Colonic mucosa (tissue), 4 donors: Measurements from ENCODE around the gene TNKS1BP1. TPM values are rescaled to one million over a fixed set of nuclear protein-coding genes. Genes with fewer than 3 reads are reported as not detected.

Source experiments
- DNase-seq: peaks from one replicate; pipeline ENCODE4 v3.0.0-alpha.2; 2020
- H3K27ac ChIP-seq: fragments of 200-600 bp; one replicate; pipeline ENCODE4 v1.8.0; 2021
- H3K27me3 ChIP-seq: fragments of 200-600 bp; one replicate; pipeline ENCODE4 v1.8.0; 2021
- H3K36me3 ChIP-seq: fragments of 200-600 bp; one replicate; pipeline ENCODE4 v1.8.0; 2021
- H3K4me1 ChIP-seq: fragments of 200-600 bp; one replicate; pipeline ENCODE4 v1.8.0; 2021; ENCODE audit warnings: mild to moderate bottlenecking
- H3K4me3 ChIP-seq: fragments of 200-600 bp; one replicate; pipeline ENCODE4 v1.8.0; 2021
- H3K9ac ChIP-seq, 2 donors: one replicate each; pipeline ENCODE4 v1.7.0; 2013; ENCODE audit warnings: control low read depth in 2 of 2, low read depth in 2 of 2, low read length in 2 of 2
- H3K9me3 ChIP-seq: fragments of 200-600 bp; one replicate; pipeline ENCODE4 v1.8.0; 2021
- intact Hi-C: fragments of 100-400 bp; cut with DNase I; formaldehyde crosslinking; loops from one replicate; pipeline ENCODE4 v1.14.1; 2022
- total RNA-seq, 2 donors: library from RNA; stranded (reverse); fragmentation: NEBNext Ultra II Directional in 1 of 2; extraction: Animal tissue kit (Norgen Biotek cat#: 25700) in 1 of 2; gene quantifications; one replicate each; pipeline ENCODE4 v1.2.1, GENCODE V29; 2021
- TF ChIP-seq, protein P1 (sequence below): fragments of 200-600 bp; IDR thresholded peaks from one replicate; pipeline ENCODE4 v1.8.0; 2022; ENCODE audit warnings: antibody characterized with exemption, mild to moderate bottlenecking
- donor health status: healthy.
- donor health status: DM: no; HTN: no; CAD: no.
- donor health status: DM: no; HTN: no; CAD: no.

TNKS1BP1 gene, protein sequence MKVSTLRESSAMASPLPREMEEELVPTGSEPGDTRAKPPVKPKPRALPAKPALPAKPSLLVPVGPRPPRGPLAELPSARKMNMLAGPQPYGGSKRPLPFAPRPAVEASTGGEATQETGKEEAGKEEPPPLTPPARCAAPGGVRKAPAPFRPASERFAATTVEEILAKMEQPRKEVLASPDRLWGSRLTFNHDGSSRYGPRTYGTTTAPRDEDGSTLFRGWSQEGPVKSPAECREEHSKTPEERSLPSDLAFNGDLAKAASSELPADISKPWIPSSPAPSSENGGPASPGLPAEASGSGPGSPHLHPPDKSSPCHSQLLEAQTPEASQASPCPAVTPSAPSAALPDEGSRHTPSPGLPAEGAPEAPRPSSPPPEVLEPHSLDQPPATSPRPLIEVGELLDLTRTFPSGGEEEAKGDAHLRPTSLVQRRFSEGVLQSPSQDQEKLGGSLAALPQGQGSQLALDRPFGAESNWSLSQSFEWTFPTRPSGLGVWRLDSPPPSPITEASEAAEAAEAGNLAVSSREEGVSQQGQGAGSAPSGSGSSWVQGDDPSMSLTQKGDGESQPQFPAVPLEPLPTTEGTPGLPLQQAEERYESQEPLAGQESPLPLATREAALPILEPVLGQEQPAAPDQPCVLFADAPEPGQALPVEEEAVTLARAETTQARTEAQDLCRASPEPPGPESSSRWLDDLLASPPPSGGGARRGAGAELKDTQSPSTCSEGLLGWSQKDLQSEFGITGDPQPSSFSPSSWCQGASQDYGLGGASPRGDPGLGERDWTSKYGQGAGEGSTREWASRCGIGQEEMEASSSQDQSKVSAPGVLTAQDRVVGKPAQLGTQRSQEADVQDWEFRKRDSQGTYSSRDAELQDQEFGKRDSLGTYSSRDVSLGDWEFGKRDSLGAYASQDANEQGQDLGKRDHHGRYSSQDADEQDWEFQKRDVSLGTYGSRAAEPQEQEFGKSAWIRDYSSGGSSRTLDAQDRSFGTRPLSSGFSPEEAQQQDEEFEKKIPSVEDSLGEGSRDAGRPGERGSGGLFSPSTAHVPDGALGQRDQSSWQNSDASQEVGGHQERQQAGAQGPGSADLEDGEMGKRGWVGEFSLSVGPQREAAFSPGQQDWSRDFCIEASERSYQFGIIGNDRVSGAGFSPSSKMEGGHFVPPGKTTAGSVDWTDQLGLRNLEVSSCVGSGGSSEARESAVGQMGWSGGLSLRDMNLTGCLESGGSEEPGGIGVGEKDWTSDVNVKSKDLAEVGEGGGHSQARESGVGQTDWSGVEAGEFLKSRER (N-terminal part only)
- 100 to 1,000 TPM; 113 to 117 TPM for total RNA-seq

DNA sequence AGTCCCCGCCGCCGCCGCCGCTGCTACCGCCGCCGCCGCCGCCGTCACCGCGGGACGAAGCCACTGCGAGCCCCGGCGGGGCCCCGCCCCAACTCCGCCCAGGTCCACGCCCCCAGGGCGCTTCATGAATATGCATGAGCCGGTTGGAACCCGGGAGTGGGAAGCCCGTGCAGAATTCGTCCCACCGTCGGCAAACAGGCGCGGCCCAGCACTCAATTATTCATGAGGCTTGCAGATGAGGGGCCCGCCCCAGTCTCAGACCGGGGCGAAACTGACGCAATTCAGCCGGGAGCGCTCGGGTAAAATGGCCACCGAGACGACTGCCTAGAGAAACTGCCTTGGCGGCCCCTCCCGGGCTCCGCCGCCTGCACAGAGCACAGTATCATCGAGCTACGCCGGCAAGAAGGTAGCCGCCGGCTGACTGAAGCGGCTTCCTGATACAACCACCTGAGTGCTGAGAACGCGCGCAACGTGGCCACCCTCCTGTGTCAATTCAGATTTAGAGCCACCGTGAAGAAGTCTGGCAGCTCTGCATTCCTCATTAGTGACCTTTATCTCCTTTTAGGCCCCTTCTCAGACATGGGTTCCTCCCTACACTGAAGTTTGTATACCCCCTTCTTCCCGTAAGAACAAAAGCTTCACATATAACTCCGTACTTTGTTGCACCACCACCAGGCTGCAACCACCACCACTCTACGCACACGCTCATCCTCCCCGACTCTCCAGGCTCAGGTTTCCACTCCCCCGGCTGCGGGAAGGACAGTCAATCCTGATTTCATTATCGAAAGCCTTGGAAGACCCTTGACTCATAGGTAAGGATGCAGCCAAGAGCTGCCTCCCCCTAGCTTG lies at the start of gene TNKS1BP1:
Gene TNKS1BP1, minus strand, starts transcription at position 67 of the 849 bp plus-strand sequence. CDS start 3,067 bp downstream, outside the sequence.
- peaks cover 3% of the 10 kb centered on the region for H3K4me1 ChIP-seq
- peak; percentile 98 for DNase-seq
- peak within 1 kb of the TSS; percentile 98 for H3K27ac ChIP-seq
- H3K36me3 ChIP-seq, result peaks cover 10% of the 10 kb centered on the region
- TF ChIP-seq, protein P1, sequence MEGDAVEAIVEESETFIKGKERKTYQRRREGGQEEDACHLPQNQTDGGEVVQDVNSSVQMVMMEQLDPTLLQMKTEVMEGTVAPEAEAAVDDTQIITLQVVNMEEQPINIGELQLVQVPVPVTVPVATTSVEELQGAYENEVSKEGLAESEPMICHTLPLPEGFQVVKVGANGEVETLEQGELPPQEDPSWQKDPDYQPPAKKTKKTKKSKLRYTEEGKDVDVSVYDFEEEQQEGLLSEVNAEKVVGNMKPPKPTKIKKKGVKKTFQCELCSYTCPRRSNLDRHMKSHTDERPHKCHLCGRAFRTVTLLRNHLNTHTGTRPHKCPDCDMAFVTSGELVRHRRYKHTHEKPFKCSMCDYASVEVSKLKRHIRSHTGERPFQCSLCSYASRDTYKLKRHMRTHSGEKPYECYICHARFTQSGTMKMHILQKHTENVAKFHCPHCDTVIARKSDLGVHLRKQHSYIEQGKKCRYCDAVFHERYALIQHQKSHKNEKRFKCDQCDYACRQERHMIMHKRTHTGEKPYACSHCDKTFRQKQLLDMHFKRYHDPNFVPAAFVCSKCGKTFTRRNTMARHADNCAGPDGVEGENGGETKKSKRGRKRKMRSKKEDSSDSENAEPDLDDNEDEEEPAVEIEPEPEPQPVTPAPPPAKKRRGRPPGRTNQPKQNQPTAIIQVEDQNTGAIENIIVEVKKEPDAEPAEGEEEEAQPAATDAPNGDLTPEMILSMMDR, result no peak
- H3K27me3 ChIP-seq, result no peaks in the 10 kb centered on the region
- intact Hi-C loops, result no loop called here
- H3K4me3 ChIP-seq, result peak within 1 kb of the TSS; percentile 74
- peak within 1 kb of the TSS; percentile 86 to 93 for H3K9ac ChIP-seq
- no peaks in the 10 kb centered on the region for H3K9me3 ChIP-seq

DNA sequence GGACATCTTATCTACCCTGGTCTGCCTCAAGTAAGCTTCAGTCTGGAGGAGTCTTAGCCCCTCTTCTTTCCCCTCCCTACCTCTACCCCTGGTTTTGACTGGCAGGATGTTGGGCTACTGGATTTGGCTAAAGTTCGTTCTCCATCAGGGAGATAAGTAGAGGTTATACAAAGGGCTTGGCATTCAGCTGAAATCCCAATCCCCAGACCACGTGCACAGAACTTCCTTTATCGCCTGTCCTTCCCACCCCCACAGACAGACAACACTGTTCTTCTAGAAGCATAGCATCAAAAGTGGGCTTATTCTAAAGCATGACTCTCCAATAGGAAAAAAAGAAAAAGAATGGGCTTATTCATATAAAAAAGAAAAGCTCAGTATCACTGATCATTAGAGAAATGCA lies 48.4 kb upstream of the TNKS1BP1 start:
- no peak for DNase-seq
- no peaks in the 10 kb centered on the region for H3K36me3 ChIP-seq
- H3K27ac ChIP-seq, result no peak overlapping the region
- no peak overlapping the region for H3K4me3 ChIP-seq
- H3K9ac ChIP-seq, result no peak overlapping the region
- no peaks in the 10 kb centered on the region for H3K27me3 ChIP-seq
- TF ChIP-seq, protein P1, result no peak
- no peaks in the 10 kb centered on the region for H3K4me1 ChIP-seq
- intact Hi-C loops, result no loop called here
- H3K9me3 ChIP-seq, result no peaks in the 10 kb centered on the region

DNA sequence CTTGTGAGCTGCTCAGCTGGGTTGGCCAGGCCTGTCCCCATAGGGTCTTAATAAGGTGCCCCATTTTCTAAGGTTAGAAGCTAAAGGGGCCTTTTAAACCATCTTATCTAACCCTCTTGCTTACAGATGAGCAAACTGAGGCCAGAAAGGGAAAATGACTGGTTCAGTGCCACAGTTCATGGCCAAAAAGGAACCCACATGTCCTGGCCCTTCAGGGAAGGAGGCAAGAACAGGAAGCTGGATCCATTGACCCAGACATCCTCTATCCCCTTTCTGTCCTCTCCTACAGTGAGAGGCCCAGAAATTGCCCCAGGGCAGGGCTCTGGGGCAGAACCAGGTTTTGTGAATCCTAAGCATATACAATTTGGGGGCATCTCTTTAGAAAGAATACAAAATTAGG lies 46.2 kb upstream of the TNKS1BP1 start:
- intact Hi-C loops, result no loop called here

DNA sequence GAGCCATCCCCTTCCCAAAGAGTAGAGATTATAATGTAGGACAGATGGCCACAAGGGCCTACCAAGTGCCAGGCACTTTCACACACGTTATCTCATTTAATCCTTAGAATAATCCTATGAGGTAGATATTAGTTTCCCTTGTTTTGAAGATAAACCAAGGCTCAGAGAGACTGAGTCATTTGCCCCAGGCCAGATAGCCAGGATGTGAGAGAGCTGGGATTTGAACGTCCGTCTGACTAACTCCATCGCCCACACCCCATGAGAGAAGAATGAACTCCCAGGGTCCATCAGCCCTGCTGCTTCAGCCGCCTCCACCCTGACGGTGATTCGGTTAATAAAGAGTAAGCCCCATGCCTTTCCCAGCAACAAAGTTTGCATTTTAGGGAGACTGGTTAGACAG lies 45.5 kb upstream of the TNKS1BP1 start:
- Histone ChIP-seq H3K9me3 (no peaks in the 10 kb centered on the region), H3K4me3 (no peak overlapping the region), H3K9ac (no peak overlapping the region), H3K4me1 (no peaks in the 10 kb centered on the region), H3K27ac (no peak overlapping the region), H3K27me3 (no peaks in the 10 kb centered on the region), H3K36me3 (no peaks in the 10 kb centered on the region)
- no peak for DNase-seq
- intact Hi-C loops, result no loop called here
- TF ChIP-seq, protein P1, result no peak

More for the DNA sequence above, 46.2 kb upstream of the TNKS1BP1 start:
- H3K27me3 ChIP-seq, result no peaks in the 10 kb centered on the region
- TF ChIP-seq, protein P1, result no peak
- H3K9ac ChIP-seq, result no peak overlapping the region
- H3K27ac ChIP-seq, result no peak overlapping the region
- H3K4me3 ChIP-seq, result no peak overlapping the region
- DNase-seq, result no peak
- H3K9me3 ChIP-seq, result no peaks in the 10 kb centered on the region
- H3K4me1 ChIP-seq, result no peaks in the 10 kb centered on the region
- no peaks in the 10 kb centered on the region for H3K36me3 ChIP-seq
